22Rv1 (cell line): ENCODE measurements around the gene GPR61.

ENCODE experiments used
- H3K27ac ChIP-seq: fragments of 450-650 bp; 2 replicates; pipeline ENCODE4 v1.5.1; 2017
- CTCF ChIP-seq: fragments of 450-650 bp; IDR thresholded peaks from 2 replicates; pipeline ENCODE4 v1.5.1; 2017; ENCODE audit warnings: mild to moderate bottlenecking
- ZFX ChIP-seq: fragments of 450-650 bp; IDR thresholded peaks from 2 replicates; pipeline ENCODE4 v1.6.1; 2017; ENCODE audit warnings: antibody characterized with exemption, borderline replicate concordance

Gene GPR61

GRCh38 chr1:109509176-109510134 is 30.2 kb upstream of the GPR61 start, which contains the start of gene AMIGO1:
Gene AMIGO1, minus strand, starts transcription at chr1:109509727. Its CDS starts 815 bp downstream, at chr1:109508912.
- TF ChIP-seq ZFX = no peak
- TF ChIP-seq CTCF = no peak
- no peak within 1 kb of the TSS for H3K27ac ChIP-seq

- H3K27ac ChIP-seq = no peak overlapping the region
- no peak for TF ChIP-seq ZFX
- no peak for TF ChIP-seq CTCF
Measured at GRCh38 chr1:109513110-109513710, 26.5 kb upstream of the GPR61 start.

GRCh38 chr1:109514846-109515245 is 24.8 kb upstream of the GPR61 start:
- no peak for TF ChIP-seq ZFX
- TF ChIP-seq CTCF = no peak

GRCh38 chr1:109516872-109517271 is 22.8 kb upstream of the GPR61 start:
- no peak for TF ChIP-seq CTCF
- TF ChIP-seq ZFX = no peak
- 0 out of 2 replicates have a peak overlapping the region, but pooled peaks have one; percentile 23 for H3K27ac ChIP-seq

More at GRCh38 chr1:109514846-109515245, 24.8 kb upstream of the GPR61 start:
- no peak overlapping the region for H3K27ac ChIP-seq

GRCh38 chr1:109517337-109517736 is 22.3 kb upstream of the GPR61 start:
- TF ChIP-seq CTCF (no peak), ZFX (no peak)
- 0 out of 2 replicates have a peak overlapping the region, but pooled peaks have one; percentile 23 for H3K27ac ChIP-seq

- TF ChIP-seq ZFX = no peak
- TF ChIP-seq CTCF = no peak
- no peak overlapping the region for H3K27ac ChIP-seq
Measured at GRCh38 chr1:109521002-109521951, 18.4 kb upstream of the GPR61 start.
